ENCODE results near the gene KAZALD1. TPM values are rescaled to one million over a fixed set of nuclear protein-coding genes. Genes with fewer than 3 reads are reported as not detected.

Gene KAZALD1
- total RNA-seq, 1 donor from 2014 or later = 0.12 TPM

DNA sequence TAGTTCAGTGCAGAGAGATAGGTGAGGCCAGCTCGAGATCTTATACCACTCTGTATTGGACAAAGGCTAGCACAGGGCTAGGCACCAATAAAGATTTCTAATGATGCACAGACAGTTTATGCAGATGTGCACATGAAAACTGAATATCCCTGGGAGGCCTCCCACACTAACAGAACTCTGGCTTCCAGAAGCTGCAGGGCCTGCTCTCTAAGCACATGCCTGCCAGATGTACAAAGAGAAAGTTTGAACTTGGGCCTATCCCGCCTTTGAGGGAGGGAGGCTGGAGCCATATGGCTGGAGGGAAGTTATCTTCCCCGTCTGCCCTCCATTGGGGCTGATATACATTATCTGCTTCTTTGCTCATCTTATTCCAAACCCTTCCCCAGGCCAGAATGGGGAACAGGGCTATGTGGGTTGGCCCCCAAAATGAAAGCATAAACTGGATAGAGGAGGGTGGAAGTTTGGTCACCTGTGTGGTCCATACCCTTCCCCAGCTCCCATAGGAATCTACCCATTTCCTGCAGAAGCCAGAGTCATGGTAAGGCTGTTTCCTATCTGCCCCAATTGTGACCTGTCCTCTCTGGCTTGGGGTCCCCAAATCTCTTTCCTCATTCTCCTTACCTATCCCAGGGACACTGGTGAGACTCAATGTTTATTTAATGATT is 3.8 kb downstream of the KAZALD1 start:
- no peak for DNase-seq (ENCODE audit: extremely low read depth, low read depth, low spot score)

DNA sequence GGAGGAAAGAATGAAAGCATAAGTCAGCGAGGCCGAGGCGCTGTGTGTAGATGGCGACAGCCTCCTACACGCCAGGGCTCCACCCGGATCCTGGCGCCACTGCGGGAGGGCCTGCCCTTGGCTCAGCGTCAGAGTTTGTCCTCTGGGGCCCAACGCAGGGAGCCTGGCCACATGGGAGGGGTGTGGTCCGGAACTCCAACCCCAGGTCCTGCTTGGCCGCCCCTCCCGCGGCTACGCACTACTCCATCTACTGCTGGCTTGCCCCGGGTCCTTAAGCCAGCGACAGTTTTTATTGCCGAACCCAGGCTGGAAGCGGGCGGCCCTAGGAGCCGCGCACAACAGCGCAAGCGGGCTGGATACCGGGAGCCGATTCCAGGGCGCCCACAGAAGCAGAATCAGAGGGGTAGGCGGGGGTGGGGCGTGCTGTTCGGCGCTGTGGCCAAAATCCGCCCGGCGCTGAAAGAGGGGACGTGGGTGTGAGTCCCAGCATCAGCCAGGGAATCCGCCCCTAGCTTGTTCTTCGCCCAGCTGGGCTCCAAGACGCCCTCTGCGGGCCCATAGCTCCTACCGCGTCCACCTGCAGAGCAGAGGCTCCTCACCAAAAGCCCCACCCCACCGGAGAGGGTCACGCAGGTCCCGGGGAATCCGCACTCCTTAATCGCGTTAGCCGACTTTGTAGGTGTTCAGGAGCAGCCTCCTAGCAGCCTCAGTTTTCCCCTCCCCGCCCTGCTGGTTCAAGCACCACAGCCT is 4.5 kb downstream of the KAZALD1 start:
- no peak for DNase-seq (ENCODE audit: extremely low read depth, low read depth, low spot score)

DNA sequence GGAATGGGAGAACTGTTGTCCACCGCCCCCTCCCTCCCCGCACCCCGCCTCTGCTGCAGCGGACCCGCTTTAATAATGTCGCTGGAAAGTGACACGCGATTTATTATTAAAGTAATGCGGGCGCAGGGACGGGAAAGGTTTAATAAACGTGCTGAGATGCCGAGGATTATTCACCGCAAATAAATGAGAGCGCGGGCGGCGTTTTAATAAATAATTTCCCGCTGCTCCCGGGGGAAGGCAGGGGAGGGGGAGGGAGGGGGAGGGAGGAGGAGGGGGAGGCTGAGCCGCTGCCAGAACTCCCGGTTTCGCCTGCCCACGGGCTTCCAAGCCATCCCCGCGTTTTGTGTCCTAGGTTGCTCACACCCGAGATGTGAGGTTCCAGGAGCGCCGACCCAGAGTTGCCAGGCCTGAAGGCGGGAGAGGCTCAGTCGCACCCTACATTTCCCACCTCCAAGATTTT is 5.1 kb downstream of the KAZALD1 start:
- no peak for DNase-seq (ENCODE audit: extremely low read depth, low read depth, low spot score)

DNA sequence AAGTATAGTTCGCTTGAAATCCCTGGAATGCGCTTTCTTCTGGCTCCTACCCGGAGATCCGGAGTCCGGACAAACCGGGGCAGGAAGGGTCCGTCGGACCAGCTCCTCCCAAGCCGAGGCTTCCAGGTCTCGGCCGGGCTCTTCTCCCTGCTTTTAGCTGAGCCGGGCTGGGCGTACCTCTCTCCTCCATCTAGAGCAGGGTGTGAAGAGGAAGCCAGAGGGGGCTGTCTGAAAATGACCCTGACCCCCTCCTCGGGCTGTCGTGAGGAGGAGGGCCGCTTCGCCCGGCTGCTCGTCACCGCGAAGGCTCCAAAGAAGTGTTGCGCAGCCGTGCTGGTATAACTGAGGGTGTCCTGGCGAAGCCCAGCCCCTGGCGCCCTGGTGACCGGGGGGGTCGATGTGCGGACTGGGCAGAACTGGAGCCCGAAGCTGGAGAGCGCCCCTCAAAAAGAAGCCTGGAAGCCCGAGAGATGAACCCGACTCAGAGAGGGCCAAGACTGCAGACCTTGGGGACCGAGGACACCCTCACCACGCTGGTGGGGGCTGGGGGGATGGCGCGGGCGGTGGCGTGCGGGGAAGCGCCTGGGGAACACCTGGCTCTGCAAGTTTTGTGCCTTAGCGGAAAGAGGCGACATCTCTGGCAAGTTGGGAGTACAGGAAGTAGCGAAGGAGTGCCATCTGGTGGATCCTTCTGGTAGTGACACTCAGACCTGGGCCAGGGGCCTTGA is 5.7 kb downstream of the KAZALD1 start:
- peak; percentile 62 for DNase-seq (ENCODE audit: extremely low read depth, low read depth, low spot score)

DNA sequence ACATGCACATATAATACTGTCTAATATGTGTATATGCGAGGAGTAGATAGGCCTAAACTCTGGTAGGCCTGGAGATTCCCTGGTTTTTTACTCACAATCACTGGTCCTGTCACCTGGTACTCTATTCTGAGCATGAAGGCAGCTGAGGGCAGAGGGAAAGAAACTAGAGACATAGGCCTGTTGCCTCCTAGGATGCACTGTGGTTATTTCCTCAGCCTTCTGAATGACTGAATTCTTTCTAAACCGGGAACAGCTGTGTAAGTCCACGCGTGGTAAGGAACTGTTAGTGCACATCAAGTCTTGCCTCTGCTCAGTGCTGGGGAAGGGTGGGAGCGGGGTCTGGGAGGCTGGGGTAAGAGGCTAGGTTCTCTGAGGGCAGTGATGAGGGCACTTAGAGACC is 7.7 kb downstream of the KAZALD1 start:
- no peak for DNase-seq (ENCODE audit: extremely low read depth, low read depth, low spot score)

DNA sequence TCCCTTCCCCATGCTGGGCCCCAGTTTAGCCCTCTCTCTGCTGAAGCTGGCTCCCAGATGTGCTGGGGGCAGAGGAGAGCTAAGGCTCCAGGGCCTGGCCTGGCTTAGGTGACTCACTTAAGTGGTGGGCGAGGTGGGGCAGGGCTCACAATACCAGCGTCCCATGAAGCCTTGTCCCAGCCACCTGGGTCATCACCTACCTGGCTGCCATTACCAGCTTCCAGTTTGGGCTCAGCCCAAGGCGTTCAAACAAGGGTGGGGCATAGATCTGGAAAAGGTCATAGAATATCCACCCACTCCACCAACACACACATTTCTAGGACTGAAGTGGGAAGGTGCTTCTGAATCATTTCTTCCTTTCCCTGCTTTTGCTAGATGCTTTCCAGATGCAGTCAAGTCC is 8.3 kb downstream of the KAZALD1 start:
- DNase-seq (ENCODE audit: extremely low read depth, low read depth, low spot score) = no peak

DNA sequence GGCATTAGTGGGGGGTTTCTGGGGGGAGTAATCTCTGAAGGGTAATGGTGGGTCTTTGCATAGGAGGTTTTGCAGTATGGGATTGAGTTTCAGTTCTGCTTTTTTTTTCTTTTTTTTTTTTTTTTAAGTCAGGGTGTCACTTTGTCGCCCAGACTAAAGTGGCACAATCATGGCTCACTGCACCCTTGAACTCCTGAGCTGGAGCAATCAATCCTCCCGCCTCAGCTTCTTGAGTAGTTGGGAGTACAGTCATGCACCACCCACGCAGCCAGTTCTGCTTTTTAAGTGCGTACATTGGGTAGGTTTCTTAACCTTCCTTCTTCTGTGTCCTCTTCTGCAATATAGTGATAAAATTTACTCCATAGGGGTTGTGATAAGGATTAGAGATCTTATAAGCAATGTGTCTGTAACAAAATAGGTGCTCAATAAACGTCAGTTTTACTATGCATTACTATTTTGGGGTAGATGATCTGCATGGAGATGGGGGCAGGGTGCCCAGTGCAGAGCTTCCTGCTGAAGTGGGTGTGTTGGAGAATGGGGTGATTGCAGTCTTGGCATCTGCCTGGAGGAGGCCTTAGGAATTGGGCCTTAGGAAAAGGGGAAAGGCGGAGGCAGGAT is 9.6 kb downstream of the KAZALD1 start:
- DNase-seq (ENCODE audit: extremely low read depth, low read depth, low spot score) = no peak

DNA sequence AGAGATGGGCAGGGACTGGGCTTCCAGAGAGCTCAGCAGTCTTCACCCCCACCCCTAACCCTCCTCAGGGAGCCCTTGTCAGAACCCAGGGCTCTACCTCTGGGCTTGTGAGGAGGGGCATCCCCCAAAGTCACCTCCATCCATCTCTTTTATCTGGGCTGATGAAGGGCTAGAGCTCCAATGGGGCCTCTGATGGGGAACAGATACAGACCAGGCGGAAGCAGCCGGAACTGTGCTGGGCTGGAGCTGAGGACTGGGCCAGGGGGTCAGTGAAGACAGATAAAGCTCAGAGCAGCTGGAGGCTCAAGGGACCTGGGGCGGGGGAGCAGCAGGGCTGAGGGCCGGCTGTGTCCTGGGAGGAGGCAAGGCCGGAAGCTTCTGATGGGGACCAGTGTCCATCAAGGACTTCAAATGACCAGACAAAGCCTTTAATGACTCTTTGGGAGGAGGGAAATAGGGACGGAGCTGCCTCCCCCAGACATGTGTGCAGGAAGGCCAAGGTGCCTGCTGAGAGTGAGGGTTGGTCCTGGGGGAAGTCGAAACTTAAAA is 10.2 kb downstream of the KAZALD1 start:
- no peak for DNase-seq (ENCODE audit: extremely low read depth, low read depth, low spot score)

DNA sequence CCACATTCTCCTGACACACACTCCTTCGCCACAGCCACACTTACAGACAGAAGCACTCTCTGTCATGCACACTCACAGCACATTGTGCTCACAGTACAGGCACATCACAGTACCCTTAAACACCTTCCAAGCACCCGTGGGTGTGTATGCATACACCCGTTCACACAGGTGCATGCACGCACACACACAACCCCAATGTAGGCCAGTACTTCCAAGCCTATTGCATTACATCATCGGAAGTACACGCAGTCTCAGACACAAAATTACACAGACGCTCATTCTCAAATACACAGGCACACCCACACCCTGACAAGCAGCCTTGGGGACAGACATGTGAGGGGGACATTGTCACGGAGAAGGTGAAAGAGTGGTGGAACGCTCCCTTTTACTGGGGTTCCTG is 11.1 kb downstream of the KAZALD1 start:
- DNase-seq (ENCODE audit: extremely low read depth, low read depth, low spot score) = no peak

DNA sequence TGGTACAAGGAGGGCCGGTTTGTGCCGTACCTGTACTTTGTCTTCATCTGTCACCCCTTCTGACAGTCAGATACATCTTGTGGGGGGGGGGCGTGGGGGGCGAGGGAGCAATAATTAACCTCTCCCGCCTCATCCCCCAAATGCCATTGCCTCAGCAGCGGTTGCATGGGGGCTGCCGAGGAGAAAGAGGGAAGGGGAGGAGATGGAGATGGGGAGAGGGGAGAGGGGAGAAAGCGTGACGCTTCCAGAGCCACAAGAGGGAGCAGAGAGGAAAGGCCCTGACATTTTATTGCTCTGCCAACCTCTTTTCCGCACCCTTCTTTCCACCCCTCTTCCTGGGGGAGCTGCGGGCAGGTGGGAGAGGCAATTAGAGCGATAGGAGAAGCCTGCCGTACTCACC is 11.8 kb downstream of the KAZALD1 start:
- DNase-seq (ENCODE audit: extremely low read depth, low read depth, low spot score) = no peak

DNA sequence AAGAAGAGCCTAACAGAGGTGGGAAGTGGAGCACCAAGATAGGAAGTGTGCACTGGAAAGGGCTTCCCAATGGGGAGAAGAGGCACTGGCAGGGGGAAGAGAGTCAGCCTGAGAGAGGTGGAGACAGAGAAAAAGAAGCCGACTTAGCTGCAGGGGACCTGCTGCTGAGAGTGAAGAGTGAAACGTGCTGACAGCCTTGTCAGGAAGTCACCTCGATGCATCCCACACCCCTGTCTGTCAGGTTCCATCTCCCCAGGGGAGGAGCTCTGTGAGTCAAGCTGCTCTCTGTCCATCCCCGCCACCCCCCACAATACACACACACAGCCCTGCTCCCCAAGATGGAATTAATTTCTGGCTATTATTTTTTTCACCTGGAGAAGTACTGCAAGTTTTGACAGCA is 14.0 kb downstream of the KAZALD1 start:
- no peak for DNase-seq (ENCODE audit: extremely low read depth, low read depth, low spot score)

DNA sequence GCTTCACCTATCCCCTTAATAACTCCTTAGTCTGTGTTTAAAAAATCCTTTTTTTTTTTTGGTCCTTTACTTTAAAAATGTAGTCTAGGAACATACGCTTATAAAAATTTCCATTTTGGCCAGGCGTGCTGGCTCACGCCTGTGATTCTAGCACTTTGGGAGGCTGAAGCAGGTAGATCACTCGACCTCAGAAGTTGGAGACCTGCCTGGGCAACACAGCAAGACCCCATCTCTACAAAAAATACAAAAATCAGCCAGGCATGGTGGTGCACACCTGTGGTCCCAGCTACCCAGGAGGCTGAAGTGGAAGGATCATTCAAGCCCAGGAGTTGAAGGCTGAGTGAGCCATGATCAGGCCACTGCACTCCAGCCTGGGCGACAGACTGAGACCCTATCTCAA is 14.8 kb downstream of the KAZALD1 start:
- no peak for DNase-seq (ENCODE audit: extremely low read depth, low read depth, low spot score)

DNA sequence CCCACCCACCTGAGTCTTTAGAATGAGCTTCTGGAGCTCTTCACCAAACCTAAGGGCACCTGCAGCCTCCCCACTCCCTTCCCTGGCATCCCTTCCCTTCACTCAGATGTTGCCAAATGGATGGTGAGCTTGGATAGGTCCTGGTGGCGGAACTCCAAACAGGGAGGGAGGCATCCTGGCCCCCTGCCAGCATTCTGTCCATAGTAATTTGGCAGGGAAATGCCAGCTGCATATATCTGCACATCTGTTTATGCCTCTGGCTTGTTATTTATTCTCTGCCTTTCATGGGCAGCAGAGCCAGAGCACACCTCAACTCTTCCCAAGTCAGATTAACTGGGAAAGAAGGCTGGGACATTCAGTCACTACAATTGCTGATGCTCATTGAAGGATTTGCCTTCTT is 18.1 kb downstream of the KAZALD1 start:
- DNase-seq (ENCODE audit: extremely low read depth, low read depth, low spot score) = no peak

DNA sequence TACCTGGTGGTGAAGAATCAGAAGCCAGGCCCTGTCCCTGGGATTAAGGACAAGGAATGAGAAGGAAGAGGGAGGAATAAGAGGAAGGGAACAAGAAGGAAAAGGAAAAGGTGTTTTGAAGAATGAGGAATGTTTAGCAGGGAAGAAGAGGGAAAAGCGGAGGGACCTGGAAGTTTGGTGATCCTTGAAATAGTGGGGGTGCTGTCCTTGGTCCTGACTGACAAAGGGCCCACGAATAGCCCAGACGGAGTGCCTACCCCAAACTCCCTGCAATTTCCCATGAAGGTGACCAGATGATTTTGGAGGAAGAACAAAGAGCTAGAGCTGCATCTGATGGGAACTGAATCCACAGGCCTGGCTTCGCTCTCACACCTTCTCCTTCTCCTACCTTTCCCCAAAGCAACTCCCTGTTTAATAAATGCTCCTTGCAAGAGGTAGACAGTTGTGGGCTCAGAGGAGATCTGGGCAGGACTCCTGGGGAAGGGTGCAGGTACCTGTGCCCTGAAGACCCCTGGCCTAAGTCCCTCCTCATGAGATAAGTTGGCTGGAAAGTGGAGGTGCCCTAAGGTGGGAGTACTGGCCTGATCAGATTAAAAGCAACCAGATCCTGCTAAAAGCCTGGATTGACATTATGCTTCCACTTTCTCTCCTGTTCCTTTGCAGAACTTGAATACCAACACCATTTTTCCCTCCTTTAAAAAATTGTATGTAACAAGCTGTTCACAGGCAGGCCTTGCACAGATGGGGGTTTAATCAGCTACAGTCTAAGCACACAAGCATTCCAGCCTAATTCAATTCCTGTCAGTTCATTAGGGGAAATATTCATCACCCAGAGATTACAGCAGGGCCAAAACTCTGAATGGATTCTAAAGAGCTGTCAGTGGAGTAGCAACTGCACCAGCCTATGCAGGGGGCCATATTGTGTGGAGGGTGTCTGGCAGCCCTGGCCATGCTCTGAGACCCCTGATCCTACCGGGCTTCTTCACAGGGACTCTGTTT is 19.4 kb downstream of the KAZALD1 start:
- DNase-seq (ENCODE audit: extremely low read depth, low read depth, low spot score) = no peak

DNA sequence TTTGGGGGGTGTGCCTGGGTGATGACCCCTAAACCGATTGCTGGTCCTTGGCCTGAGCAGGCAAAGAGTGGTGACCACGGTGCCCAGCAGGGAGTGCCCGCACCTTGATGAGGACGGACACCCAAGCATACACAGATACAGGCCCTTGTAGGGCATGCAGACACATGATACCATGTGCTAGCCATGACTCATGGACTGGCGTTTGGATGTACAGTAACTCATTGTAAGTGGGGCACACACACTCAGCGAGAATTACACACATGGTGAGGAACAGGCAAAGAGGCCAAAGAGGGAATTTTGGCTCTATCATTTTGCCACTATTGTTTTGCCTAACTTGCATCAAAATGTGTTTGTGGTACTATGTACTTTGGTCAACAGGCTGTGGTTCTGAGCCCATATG is 24.1 kb downstream of the KAZALD1 start:
- DNase-seq (ENCODE audit: extremely low read depth, low read depth, low spot score) = no peak

DNA sequence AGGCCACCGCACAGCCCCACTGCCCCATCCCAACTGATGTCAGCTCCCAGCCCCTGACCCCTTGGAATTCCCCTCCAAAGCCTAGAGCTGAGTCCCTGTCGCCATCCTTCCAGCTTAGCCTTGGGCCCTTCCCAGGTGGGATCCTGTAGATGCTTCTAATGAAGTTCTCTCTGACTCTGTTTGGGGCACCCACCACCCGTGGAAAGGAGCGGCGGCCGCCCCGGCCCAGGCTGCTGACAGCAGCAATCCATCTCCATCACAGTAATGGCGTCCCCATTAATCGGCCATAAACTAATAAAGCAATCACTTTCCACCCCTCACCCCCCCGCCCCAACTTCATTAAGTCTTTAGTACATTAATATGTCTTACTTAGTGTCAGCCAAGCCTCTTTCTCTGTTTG is 25.6 kb downstream of the KAZALD1 start:
- DNase-seq (ENCODE audit: extremely low read depth, low read depth, low spot score) = no peak

DNA sequence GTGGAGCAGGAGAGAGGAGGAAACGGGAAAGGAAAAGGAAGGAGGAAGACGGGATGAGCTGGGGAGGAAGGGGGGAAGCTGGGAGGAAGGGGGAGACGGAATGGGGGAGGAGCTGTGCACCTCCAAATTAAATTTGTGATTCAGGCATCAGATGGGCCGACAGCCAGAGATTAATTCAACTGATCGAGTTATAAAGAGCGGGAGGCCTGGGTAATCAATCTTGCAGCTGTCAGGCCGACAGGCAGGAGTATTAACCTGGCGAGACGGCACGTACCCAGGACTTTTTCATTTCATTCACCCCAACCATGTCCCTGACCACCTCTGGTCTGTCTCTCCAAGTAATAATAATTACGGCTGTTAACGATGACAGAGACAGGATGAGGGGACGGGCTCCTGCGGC is 26.2 kb downstream of the KAZALD1 start:
- no peak for DNase-seq (ENCODE audit: extremely low read depth, low read depth, low spot score)

DNA sequence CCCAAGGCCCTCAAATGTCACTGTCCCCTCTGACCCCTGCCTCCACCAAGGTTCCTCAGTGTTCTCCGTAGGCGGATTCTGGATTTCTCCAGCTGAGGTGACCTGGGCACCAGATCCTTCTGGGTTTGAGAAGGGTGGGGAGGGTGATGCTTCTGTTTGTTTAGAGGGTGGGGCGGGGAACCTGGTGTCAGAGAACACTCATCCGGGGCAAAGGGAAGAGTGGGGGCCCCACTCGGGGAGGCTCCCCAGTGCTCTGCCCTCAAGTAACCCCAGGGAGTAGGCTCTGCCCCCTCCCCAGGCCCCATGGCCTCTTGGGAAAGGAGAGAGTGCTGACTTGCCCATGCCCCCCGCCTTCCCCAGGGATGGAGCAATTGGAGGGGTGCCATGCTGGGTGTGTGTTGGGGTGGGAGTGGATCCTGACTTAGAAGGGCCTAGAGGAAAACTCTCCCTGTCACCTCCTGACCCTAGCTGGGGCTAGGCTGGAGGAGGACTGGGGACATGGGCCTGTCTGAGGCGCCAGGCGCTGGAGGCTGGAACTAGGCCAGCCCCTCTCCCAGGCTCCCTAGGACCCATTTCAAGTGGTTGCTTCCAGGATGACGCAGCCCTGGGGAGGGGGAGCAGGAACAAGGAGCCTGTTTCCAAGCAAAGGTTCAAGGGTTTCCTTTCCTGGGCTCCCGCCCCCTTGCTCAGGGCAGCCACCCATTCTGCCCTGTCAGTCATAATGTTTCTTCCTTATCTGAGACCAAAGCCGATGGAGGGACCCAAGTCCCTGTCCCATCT is 27.9 kb downstream of the KAZALD1 start:
- DNase-seq (ENCODE audit: extremely low read depth, low read depth, low spot score) = no peak

DNA sequence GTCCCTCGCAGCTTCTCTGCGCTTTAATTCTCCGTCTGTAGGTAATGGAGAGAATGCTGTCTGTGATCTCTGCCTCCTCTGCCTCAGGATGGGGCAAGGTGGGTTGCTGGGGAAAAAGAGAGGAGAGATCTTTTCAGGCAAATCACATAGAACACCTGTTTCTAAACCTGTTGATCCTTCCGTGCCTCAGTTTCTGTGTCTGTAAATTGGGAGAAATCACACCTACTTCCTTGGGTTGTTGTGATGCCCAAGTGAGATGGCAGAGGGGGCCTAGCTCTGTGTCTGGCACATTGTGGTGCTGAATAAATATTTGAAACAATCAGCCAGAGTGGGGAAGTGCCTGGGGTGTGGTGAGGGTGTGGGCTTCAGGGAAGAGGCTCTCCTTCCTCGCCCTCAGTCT is 28.8 kb downstream of the KAZALD1 start:
- DNase-seq (ENCODE audit: extremely low read depth, low read depth, low spot score) = no peak

All from glomerular endothelial cell (primary cell).